Uterus (tissue), 4 donors: ENCODE data around the gene TMEM233. TPM values are rescaled to one million over a fixed set of nuclear protein-coding genes. Genes with fewer than 3 reads are reported as not detected.

ENCODE experiments used
- DNase-seq, 2 donors: peaks; one replicate each; pipeline ENCODE4 v3.0.0-alpha.2; 2019 to 2020
- H3K27ac ChIP-seq, 2 donors: fragments of 200-600 bp; sonication (generic); 1 replicate in 1 of 2; 2 replicates in 1 of 2; pipeline ENCODE4 v1.5.1; 2016 to 2018
- H3K27me3 ChIP-seq, 2 donors: fragments of 200-600 bp; sonication (generic); one replicate each; pipeline ENCODE4 v1.5.1; 2018 to 2019; ENCODE audit warnings: control low read depth in 1 of 2
- H3K36me3 ChIP-seq, 2 donors: fragments of 200-600 bp; sonication (generic); one replicate each; pipeline ENCODE4 v1.5.1; 2019; ENCODE audit warnings: control low read depth in 1 of 2
- H3K4me1 ChIP-seq, 2 donors: fragments of 200-600 bp; sonication (generic); one replicate each; pipeline ENCODE4 v1.5.1; 2018 to 2019; ENCODE audit warnings: control low read depth in 1 of 2
- H3K4me3 ChIP-seq, 2 donors: fragments of 200-600 bp; sonication (generic); 1 replicate in 1 of 2; 2 replicates in 1 of 2; pipeline ENCODE4 v1.5.1; 2018 to 2019; ENCODE audit warnings: mild to moderate bottlenecking in 1 of 2
- H3K9me3 ChIP-seq, 2 donors: fragments of 200-600 bp; sonication (generic); one replicate each; pipeline ENCODE4 v1.5.1; 2019; ENCODE audit warnings: control low read depth in 1 of 2
- CTCF ChIP-seq, 4 experiments: fragments of 200-600 bp in 2 of 4; fragments of 450-650 bp in 2 of 4; sonication (generic) in 2 of 4; IDR thresholded peaks; one replicate each; pipeline ENCODE4 v1.5.1; 2016 to 2019; ENCODE audit warnings: antibody characterized with exemption in 4 of 4, mild to moderate bottlenecking in 2 of 4, moderate library complexity in 1 of 4
- POLR2A ChIP-seq, 2 donors: fragments of 450-650 bp; IDR thresholded peaks; one replicate each; pipeline ENCODE4 v1.6.1; 2016; ENCODE audit warnings: antibody characterized with exemption in 2 of 2, mild to moderate bottlenecking in 1 of 2, moderate library complexity in 1 of 2
- intact Hi-C: fragments of 100-400 bp; cut with DNase I; formaldehyde crosslinking; loops from one replicate; pipeline ENCODE4 v1.15.1; 2023; ENCODE audit warnings: low total_unique reads
- total RNA-seq, 4 donors: library from RNA; depleted of rRNA in 3 of 4; stranded (reverse); fragments of >200 nt in 3 of 4; gene quantifications; one replicate each; pipeline versions ENCODE4 v1.1.0 to v1.2.4, GENCODE V29; 2014 to 2023
- donor health status: DM: yes; HTN: yes; CAD: no.

Gene TMEM233
- total RNA-seq, 4 donors from 2014 or later = 0.21 TPM; not detected in 2

- Histone ChIP-seq H3K36me3 (no peaks in the 10 kb centered on the region), H3K4me1 (no peaks in the 10 kb centered on the region), H3K27me3 (no peaks in the 10 kb centered on the region), H3K27ac (no peak overlapping the region), H3K9me3 (no peaks in the 10 kb centered on the region), H3K4me3 (no peak overlapping the region)
- intact Hi-C loops = no loop called here
- DNase-seq = no peak
- no peak for TF ChIP-seq CTCF (IDR thresholded peaks at IDR 0.05)
These were observed 15.5 kb upstream of the TMEM233 start for GRCh38 chr12:119578112-119578511.

GRCh38 chr12:119589097-119589496 lies 4.5 kb upstream of the TMEM233 start:
- no peaks in the 10 kb centered on the region for H3K27me3 ChIP-seq
- H3K4me3 ChIP-seq = no peak overlapping the region
- H3K9me3 ChIP-seq = no peaks in the 10 kb centered on the region
- intact Hi-C loops = no loop called here
- TF ChIP-seq POLR2A (IDR thresholded peaks at IDR 0.05) (no peak), CTCF (IDR thresholded peaks at IDR 0.05) (no peak)
- H3K4me1 ChIP-seq = no peaks in the 10 kb centered on the region
- H3K36me3 ChIP-seq = no peaks in the 10 kb centered on the region
- no peak overlapping the region for H3K27ac ChIP-seq
- DNase-seq = no peak

- Histone ChIP-seq H3K9me3 (no peaks in the 10 kb centered on the region), H3K27me3 (peaks cover 0 to under 1% of the 10 kb centered on the region in 2 donors), H3K36me3 (no peaks in the 10 kb centered on the region), H3K27ac (no peak overlapping the region), H3K4me3 (no peak overlapping the region), H3K4me1 (no peaks in the 10 kb centered on the region)
- intact Hi-C loops = no loop called here
- no peak for TF ChIP-seq POLR2A (IDR thresholded peaks at IDR 0.05)
- TF ChIP-seq CTCF (IDR thresholded peaks at IDR 0.05) = no peak
- DNase-seq = no peak
These were observed 3.9 kb upstream of the TMEM233 start for GRCh38 chr12:119589634-119590033.

- Histone ChIP-seq H3K27ac (no peak overlapping the region), H3K27me3 (peaks cover 0 to 3% of the 10 kb centered on the region in 2 donors), H3K9me3 (no peaks in the 10 kb centered on the region), H3K4me3 (no peak overlapping the region), H3K36me3 (no peaks in the 10 kb centered on the region), H3K4me1 (no peaks in the 10 kb centered on the region)
- TF ChIP-seq POLR2A (IDR thresholded peaks at IDR 0.05) = no peak
- no peak for TF ChIP-seq CTCF (IDR thresholded peaks at IDR 0.05)
- DNase-seq = no peak
- intact Hi-C loops = no loop called here
These were observed 1.3 kb upstream of the TMEM233 start for GRCh38 chr12:119592232-119592631.

- no peaks in the 10 kb centered on the region for H3K9me3 ChIP-seq
- no peak for DNase-seq
- H3K27me3 ChIP-seq = peaks cover 0 to 3% of the 10 kb centered on the region in 2 donors
- H3K36me3 ChIP-seq = no peaks in the 10 kb centered on the region
- H3K27ac ChIP-seq = no peak overlapping the region
- peak overlapping the region in 1 of 2 donors; percentile 11 for H3K4me3 ChIP-seq
- TF ChIP-seq CTCF (IDR thresholded peaks at IDR 0.05) = no peak
- TF ChIP-seq POLR2A (IDR thresholded peaks at IDR 0.05) = no peak
- intact Hi-C loops = no loop called here
- no peaks in the 10 kb centered on the region for H3K4me1 ChIP-seq
These were observed 791 bp downstream of the TMEM233 start for GRCh38 chr12:119594399-119594730.
